Gastroesophageal sphincter (tissue), 4 donors: ENCODE results near the gene GSTK1. TPM values are rescaled to one million over a fixed set of nuclear protein-coding genes. Genes with fewer than 3 reads are reported as not detected.

Source experiments
- ATAC-seq: fragments of 150-250 bp; one replicate; pipeline ENCODE4 v1.9.1; 2016; ENCODE audit warnings: mild to moderate bottlenecking, moderate library complexity
- H3K27ac ChIP-seq, 4 donors: fragments of 200-600 bp; sonication (generic) in 3 of 4; 1 replicate in 3 of 4; 2 replicates in 1 of 4; pipeline ENCODE4 v1.5.1; 2016 to 2019
- H3K27me3 ChIP-seq: fragments of 200-600 bp; sonication (generic); one replicate; pipeline ENCODE4 v1.5.1; 2019
- H3K36me3 ChIP-seq, 2 donors: fragments of 200-600 bp; sonication (generic); one replicate each; pipeline ENCODE4 v1.5.1; 2019; ENCODE audit warnings: control low read depth in 1 of 2
- H3K4me1 ChIP-seq, 3 donors: fragments of 200-600 bp; sonication (generic); 1 replicate in 2 of 3; 2 replicates in 1 of 3; pipeline ENCODE4 v1.5.1; 2016 to 2019; ENCODE audit warnings: control low read depth in 2 of 3
- H3K4me3 ChIP-seq, 2 donors: fragments of 200-600 bp; sonication (generic); one replicate each; pipeline ENCODE4 v1.5.1; 2019; ENCODE audit warnings: mild to moderate bottlenecking in 1 of 2, moderate library complexity in 1 of 2
- H3K9me3 ChIP-seq, 3 donors: fragments of 200-600 bp; sonication (generic); one replicate each; pipeline ENCODE4 v1.5.1; 2017 to 2019; ENCODE audit warnings: control low read depth in 2 of 3
- EP300 ChIP-seq: sonication (generic); formaldehyde crosslinking; IDR thresholded peaks from one replicate; pipeline ENCODE4 v1.6.1; 2017; ENCODE audit warnings: antibody characterized with exemption, mild to moderate bottlenecking
- POLR2A ChIP-seq, 2 donors: fragments of 450-650 bp; IDR thresholded peaks; one replicate each; pipeline ENCODE4 v1.6.1; 2017; ENCODE audit warnings: antibody characterized with exemption in 2 of 2, mild to moderate bottlenecking in 2 of 2, moderate library complexity in 1 of 2
- POLR2AphosphoS5 ChIP-seq: sonication (generic); formaldehyde crosslinking; IDR thresholded peaks from one replicate; pipeline ENCODE4 v1.6.1; 2017; ENCODE audit warnings: antibody characterized with exemption
- WGBS, 2 donors: methylation state at CpG; one replicate each; pipeline ENCODE4 v1.1.5; 2018; ENCODE audit warnings: low coverage in 1 of 2; 5-methylcytosine and 5-hydroxymethylcytosine counted together
- total RNA-seq, 4 donors: library from RNA; depleted of rRNA; stranded (reverse); fragments of >200 nt; gene quantifications; one replicate each; pipeline ENCODE4 v1.1.0, GENCODE V29; 2016
- TF ChIP-seq, protein P1 (sequence below), 4 experiments: fragments of 200-600 bp in 2 of 4; fragments of 450-650 bp in 2 of 4; sonication (generic) in 1 of 4; IDR thresholded peaks; one replicate each; pipeline ENCODE4 v1.5.1; 2017 to 2019; ENCODE audit warnings: antibody characterized with exemption in 4 of 4, mild to moderate bottlenecking in 2 of 4, moderate library complexity in 2 of 4

The GSTK1 gene
- total RNA-seq, 4 donors from 2014 or later: 98.1 to 128 (median 120) TPM

DNA sequence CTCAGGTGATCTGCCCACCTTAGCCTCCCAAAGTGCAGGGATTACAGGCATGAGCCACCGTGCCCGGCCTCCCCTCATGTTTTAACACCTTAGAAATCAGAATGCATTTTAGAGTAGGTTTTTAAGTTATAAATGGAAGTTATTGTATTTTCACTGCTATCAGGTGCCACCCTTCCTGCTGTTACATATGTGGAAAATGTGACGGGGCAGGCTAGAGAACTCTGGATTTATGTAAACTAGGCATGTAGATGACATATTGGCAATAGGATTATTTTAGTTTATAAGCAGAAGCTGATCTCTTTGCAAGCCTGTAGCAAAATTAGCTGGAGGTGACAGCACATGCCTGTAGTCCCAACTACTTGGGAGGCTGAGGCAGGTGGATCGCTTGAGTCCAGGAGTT, 27.1 kb downstream of the GSTK1 start:
- no peak overlapping the region for H3K27ac ChIP-seq
- H3K27me3 ChIP-seq: no peaks in the 10 kb centered on the region
- TF ChIP-seq POLR2A (IDR thresholded peaks at IDR 0.05) (no peak), POLR2AphosphoS5 (no peak), EP300 (no peak)
- TF ChIP-seq, protein P1, sequence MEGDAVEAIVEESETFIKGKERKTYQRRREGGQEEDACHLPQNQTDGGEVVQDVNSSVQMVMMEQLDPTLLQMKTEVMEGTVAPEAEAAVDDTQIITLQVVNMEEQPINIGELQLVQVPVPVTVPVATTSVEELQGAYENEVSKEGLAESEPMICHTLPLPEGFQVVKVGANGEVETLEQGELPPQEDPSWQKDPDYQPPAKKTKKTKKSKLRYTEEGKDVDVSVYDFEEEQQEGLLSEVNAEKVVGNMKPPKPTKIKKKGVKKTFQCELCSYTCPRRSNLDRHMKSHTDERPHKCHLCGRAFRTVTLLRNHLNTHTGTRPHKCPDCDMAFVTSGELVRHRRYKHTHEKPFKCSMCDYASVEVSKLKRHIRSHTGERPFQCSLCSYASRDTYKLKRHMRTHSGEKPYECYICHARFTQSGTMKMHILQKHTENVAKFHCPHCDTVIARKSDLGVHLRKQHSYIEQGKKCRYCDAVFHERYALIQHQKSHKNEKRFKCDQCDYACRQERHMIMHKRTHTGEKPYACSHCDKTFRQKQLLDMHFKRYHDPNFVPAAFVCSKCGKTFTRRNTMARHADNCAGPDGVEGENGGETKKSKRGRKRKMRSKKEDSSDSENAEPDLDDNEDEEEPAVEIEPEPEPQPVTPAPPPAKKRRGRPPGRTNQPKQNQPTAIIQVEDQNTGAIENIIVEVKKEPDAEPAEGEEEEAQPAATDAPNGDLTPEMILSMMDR (IDR thresholded peaks at IDR 0.05): no peak
- no peak overlapping the region for H3K4me3 ChIP-seq
- peaks cover 0 to 37% (median 15%) of the 10 kb centered on the region in 3 donors for H3K4me1 ChIP-seq
- no peak for ATAC-seq
- WGBS, 2 donors: 87 to 90% methylated on average over 3 to 4 of the region's 4 CpGs
- H3K36me3 ChIP-seq: peaks cover 2 to 38% of the 10 kb centered on the region in 2 donors
- no peaks in the 10 kb centered on the region for H3K9me3 ChIP-seq

DNA sequence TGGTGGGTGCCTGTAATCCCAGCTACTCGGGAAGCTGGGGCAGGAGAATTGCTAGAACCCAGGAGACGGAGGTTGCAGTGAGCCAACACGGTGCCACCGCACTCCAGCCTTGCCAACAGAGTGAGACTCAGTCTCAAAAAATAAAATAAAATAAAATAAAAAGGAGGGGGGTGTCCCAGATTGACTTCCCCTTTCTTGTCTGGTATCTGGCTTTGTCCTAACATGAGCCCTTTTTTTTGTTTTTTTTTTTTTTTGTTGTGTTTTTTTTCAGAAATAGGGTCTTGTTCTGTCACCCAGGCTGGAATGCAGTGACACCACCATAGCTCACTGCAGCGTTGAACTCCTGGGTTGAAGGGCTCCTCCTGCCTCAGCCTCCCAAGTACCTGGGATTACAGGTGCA, 29.6 kb downstream of the GSTK1 start:
- Histone ChIP-seq H3K27ac (no peak overlapping the region), H3K27me3 (no peaks in the 10 kb centered on the region), H3K4me3 (no peak overlapping the region), H3K9me3 (no peaks in the 10 kb centered on the region), H3K4me1 (peaks cover 0 to 46% (median 12%) of the 10 kb centered on the region in 3 donors), H3K36me3 (peaks cover 2 to 64% of the 10 kb centered on the region in 2 donors)
- TF ChIP-seq POLR2AphosphoS5 (no peak), POLR2A (IDR thresholded peaks at IDR 0.05) (no peak), EP300 (no peak)
- TF ChIP-seq, protein P1 (IDR thresholded peaks at IDR 0.05): no peak
- no peak for ATAC-seq
- 92 to 93% methylated on average over 4 to 5 of the region's 5 CpGs for WGBS, 2 donors

DNA sequence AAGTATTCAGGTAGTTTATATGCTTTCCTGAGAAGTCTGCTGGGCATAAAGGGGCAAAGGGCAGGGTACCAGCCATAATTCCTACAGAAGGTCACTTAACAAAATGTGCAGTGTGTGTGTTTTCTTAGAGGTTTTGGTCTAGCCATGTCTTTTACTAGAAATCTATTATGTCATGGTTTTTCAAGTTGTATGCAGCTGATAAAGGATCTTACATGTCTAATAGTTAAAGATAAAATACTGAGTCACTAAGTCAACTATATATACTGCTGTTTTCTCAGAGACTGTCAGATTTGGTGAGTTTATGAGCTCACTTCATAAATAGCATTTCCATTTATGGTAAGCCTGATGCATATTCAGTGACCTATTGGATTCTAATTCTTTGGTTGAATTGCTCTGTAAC, 32.6 kb downstream of the GSTK1 start:
- Histone ChIP-seq H3K4me3 (no peak overlapping the region), H3K9me3 (no peaks in the 10 kb centered on the region), H3K36me3 (peaks cover 2 to 94% of the 10 kb centered on the region in 2 donors), H3K4me1 (peaks cover 0 to 30% (median 2%) of the 10 kb centered on the region in 3 donors), H3K27ac (no peak overlapping the region), H3K27me3 (no peaks in the 10 kb centered on the region)
- ATAC-seq: no peak
- TF ChIP-seq POLR2AphosphoS5 (no peak), POLR2A (IDR thresholded peaks at IDR 0.05) (no peak), EP300 (no peak)
- TF ChIP-seq, protein P1 (IDR thresholded peaks at IDR 0.05): no peak

DNA sequence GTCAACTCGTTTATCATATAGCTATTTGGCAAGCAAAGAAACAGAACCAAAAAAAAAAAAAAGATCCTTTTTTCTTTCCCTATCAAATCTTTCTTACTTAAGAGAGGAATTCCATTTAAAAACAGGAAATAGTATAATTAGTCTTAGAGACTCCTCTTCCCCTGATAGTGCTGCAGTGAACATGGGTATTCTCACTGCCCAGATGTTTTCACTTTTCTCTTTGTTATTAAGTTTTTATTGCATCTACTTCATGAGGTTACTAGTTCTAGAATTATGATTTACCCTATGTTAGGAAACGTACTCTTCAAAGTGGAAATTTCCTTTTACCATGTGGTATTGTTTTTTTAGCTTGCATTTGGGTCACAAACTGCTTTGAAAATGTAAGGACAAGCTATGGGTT, 33.4 kb downstream of the GSTK1 start:
- Histone ChIP-seq H3K4me3 (no peak overlapping the region), H3K27ac (no peak overlapping the region), H3K36me3 (peaks cover 2 to 100% of the 10 kb centered on the region in 2 donors), H3K4me1 (peaks cover 0 to 28% (median 0%) of the 10 kb centered on the region in 3 donors), H3K27me3 (no peaks in the 10 kb centered on the region), H3K9me3 (no peaks in the 10 kb centered on the region)
- no peak for ATAC-seq
- TF ChIP-seq POLR2AphosphoS5 (no peak), POLR2A (IDR thresholded peaks at IDR 0.05) (no peak), EP300 (no peak)
- TF ChIP-seq, protein P1 (IDR thresholded peaks at IDR 0.05): no peak
- WGBS, 2 donors: 30 to 53% methylated on average over 2 of the region's 2 CpGs

DNA sequence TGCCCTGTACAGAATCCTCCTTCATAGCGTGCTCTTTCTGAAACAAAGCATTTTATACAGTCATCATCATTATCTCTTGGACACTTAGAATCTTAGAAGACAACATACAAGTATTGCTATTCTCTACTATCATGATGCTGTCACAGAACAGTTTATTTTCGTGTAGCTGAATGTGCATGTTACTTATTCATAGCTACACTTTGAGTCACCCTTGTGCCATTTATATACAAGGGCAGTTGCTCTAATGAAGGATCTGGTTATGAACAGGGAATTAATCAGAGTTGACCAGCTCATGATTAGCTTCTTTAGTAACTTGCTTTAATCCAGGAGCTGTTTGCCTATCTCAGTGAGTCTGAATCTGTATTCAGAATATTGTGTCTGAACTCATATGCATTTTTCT, 36.1 kb downstream of the GSTK1 start:
- Histone ChIP-seq H3K4me1 (peaks cover 0 to 28% (median 0%) of the 10 kb centered on the region in 3 donors), H3K9me3 (no peaks in the 10 kb centered on the region), H3K27me3 (no peaks in the 10 kb centered on the region), H3K27ac (no peak overlapping the region), H3K36me3 (peaks cover under 1 to 100% of the 10 kb centered on the region in 2 donors), H3K4me3 (no peak overlapping the region)
- WGBS, 2 donors: 68 to 78% methylated on average over 2 of the region's 2 CpGs
- no peak for TF ChIP-seq EP300
- TF ChIP-seq, protein P1 (IDR thresholded peaks at IDR 0.05): no peak
- no peak for TF ChIP-seq POLR2AphosphoS5
- TF ChIP-seq POLR2A (IDR thresholded peaks at IDR 0.05): no peak
- no peak for ATAC-seq
